WTC11 (cell line): Measurements from ENCODE around the gene NUP62. TPM values are rescaled to one million over a fixed set of nuclear protein-coding genes. Genes with fewer than 3 reads are reported as not detected.

Experiments
- ATAC-seq: fragments of 200-7000 bp; cut with Tn5 transposase; 2 replicates; pipeline ENCODE4 v1.10.0; 2021; ENCODE audit warnings: mild to moderate bottlenecking, moderate library complexity
- CTCF ChIA-PET: fragments of 300-600 bp; sonication (Branson Sonifier 250); formaldehyde crosslinking; loops from one replicate; lab custom pipeline; 2021; ENCODE audit warnings: antibody characterized with exemption; lab: Charles Lee
- POLR2A ChIA-PET: fragments of 350-600 bp; sonication (Branson Sonifier 250); formaldehyde crosslinking; loops from one replicate; lab custom pipeline; 2021; ENCODE audit warnings: antibody characterized with exemption; lab: Charles Lee
- DNase-seq: peaks from one replicate; pipeline ENCODE4 v3.0.0; 2021; ENCODE audit warnings: low spot score
- H3K27ac Mint-ChIP-seq: 2 replicates; pipeline ENCODE4 v1.8.0; 2021; ENCODE audit warnings: mixed read lengths
- H3K27me3 Mint-ChIP-seq: 2 replicates; pipeline ENCODE4 v1.8.0; 2021; ENCODE audit warnings: low read depth, mild to moderate bottlenecking, moderate library complexity, mixed read lengths
- H3K36me3 Mint-ChIP-seq: 2 replicates; pipeline ENCODE4 v1.8.0; 2021; ENCODE audit warnings: mixed read lengths
- H3K4me1 Mint-ChIP-seq: 2 replicates; pipeline ENCODE4 v1.8.0; 2022; ENCODE audit warnings: mixed read lengths
- H3K4me3 Mint-ChIP-seq: 2 replicates; pipeline ENCODE4 v1.8.0; 2021; ENCODE audit warnings: mild to moderate bottlenecking, moderate library complexity, mixed read lengths
- H3K9me3 Mint-ChIP-seq: 2 replicates; pipeline ENCODE4 v1.8.0; 2021; ENCODE audit warnings: mixed read lengths
- CBFB ChIP-seq: sonication (generic); formaldehyde crosslinking; IDR thresholded peaks from 2 replicates; pipeline ENCODE4 v1.8.1; 2022; ENCODE audit warnings: mild to moderate bottlenecking, low read depth, missing genetic modification reagents
- CREB1 ChIP-seq: sonication (generic); formaldehyde crosslinking; IDR thresholded peaks from 2 replicates; pipeline ENCODE4 v1.8.0; 2023; ENCODE audit warnings: mild to moderate bottlenecking, missing genetic modification reagents
- CREM ChIP-seq: sonication (generic); formaldehyde crosslinking; IDR thresholded peaks from 2 replicates; pipeline ENCODE4 v1.8.1; 2022; ENCODE audit warnings: mild to moderate bottlenecking, missing genetic modification reagents, moderate library complexity
- CTCF ChIP-seq: fragments of 200-600 bp; IDR thresholded peaks from 2 replicates; pipeline ENCODE4 v1.8.0; 2022; ENCODE audit warnings: antibody characterized with exemption
- EMX1 ChIP-seq: fragments of 250-450 bp; sonication (Bioruptor Pico); IDR thresholded peaks from 2 replicates; pipeline ENCODE4 v1.8.0; 2021; ENCODE audit warnings: mild to moderate bottlenecking
- FOXJ3 ChIP-seq: sonication (generic); formaldehyde crosslinking; IDR thresholded peaks from 2 replicates; pipeline ENCODE4 v1.9.0; 2021; ENCODE audit warnings: missing genetic modification reagents, mild to moderate bottlenecking, borderline replicate concordance
- FOXK1 ChIP-seq: sonication (generic); formaldehyde crosslinking; IDR thresholded peaks from 2 replicates; pipeline ENCODE4 v1.8.0; 2022; ENCODE audit warnings: mild to moderate bottlenecking, moderate library complexity, missing genetic modification reagents
- FOXP1 ChIP-seq: sonication (generic); formaldehyde crosslinking; IDR thresholded peaks from 2 replicates; pipeline ENCODE4 v1.8.0; 2022; ENCODE audit warnings: missing genetic modification reagents, mild to moderate bottlenecking, moderate library complexity, borderline replicate concordance
- IRF2 ChIP-seq: sonication (generic); formaldehyde crosslinking; IDR thresholded peaks from 2 replicates; pipeline ENCODE4 v1.8.0; 2022; ENCODE audit warnings: low read depth, missing genetic modification reagents, borderline replicate concordance
- JUN ChIP-seq: sonication (generic); formaldehyde crosslinking; IDR thresholded peaks from 2 replicates; pipeline ENCODE4 v1.8.0; 2023; ENCODE audit warnings: mild to moderate bottlenecking, missing genetic modification reagents
- NFATC4 ChIP-seq: fragments of 250-450 bp; sonication (Bioruptor Pico); IDR thresholded peaks from 2 replicates; pipeline ENCODE4 v1.9.0; 2021; ENCODE audit warnings: mild to moderate bottlenecking
- NR2C2 ChIP-seq: sonication (generic); formaldehyde crosslinking; IDR thresholded peaks from 2 replicates; pipeline ENCODE4 v1.8.0; 2022; ENCODE audit warnings: mild to moderate bottlenecking, missing genetic modification reagents
- SP1 ChIP-seq: sonication (generic); formaldehyde crosslinking; conservative IDR thresholded peaks from 2 replicates; pipeline ENCODE4 v1.8.1; 2022; ENCODE audit warnings: missing genetic modification reagents
- USF1 ChIP-seq: sonication (generic); formaldehyde crosslinking; IDR thresholded peaks from 2 replicates; pipeline ENCODE4 v1.8.0; 2022; ENCODE audit warnings: mild to moderate bottlenecking, missing genetic modification reagents
- ZNF219 ChIP-seq: sonication (generic); formaldehyde crosslinking; IDR thresholded peaks from 2 replicates; pipeline ENCODE4 v1.8.0; 2023; ENCODE audit warnings: missing genetic modification reagents, mild to moderate bottlenecking, borderline replicate concordance
- ZNF425 ChIP-seq: fragments of 250-450 bp; sonication (Bioruptor Pico); conservative IDR thresholded peaks from 2 replicates; pipeline ENCODE4 v1.9.0; 2021; ENCODE audit warnings: mild to moderate bottlenecking
- ZNF532 ChIP-seq: fragments of 250-450 bp; sonication (Bioruptor Pico); IDR thresholded peaks from 2 replicates; pipeline ENCODE4 v1.9.0; 2021; ENCODE audit warnings: mild to moderate bottlenecking, borderline replicate concordance
- total RNA-seq: library from RNA; stranded (reverse); gene quantifications from 3 replicates; pipeline ENCODE4 v1.2.3, GENCODE V29; 2021
- TF ChIP-seq, protein P1 (sequence below): sonication (generic); formaldehyde crosslinking; IDR thresholded peaks from 2 replicates; pipeline ENCODE4 v1.8.0; 2022; ENCODE audit warnings: mild to moderate bottlenecking, missing genetic modification reagents
- TF ChIP-seq, protein P2 (sequence below): sonication (generic); formaldehyde crosslinking; conservative IDR thresholded peaks from 2 replicates; pipeline ENCODE4 v1.8.1; 2022; ENCODE audit warnings: mild to moderate bottlenecking, missing genetic modification reagents

The NUP62 gene
- total RNA-seq, 1 experiment from 2014 or later = 87.1 TPM

- ATAC-seq (no peak), DNase-seq (no peak)
- ChIA-PET POLR2A (interaction anchor here (1.1 kb wide), 2 partner anchors 8 to 21 kb away, joined by 3 read pairs; partner anchors contain the start of genes ATF5 and NUP62), CTCF (no interaction called here)
- H3K9me3 Mint-ChIP-seq = no peaks in the 10 kb centered on the region
- no peaks in the 10 kb centered on the region for H3K27me3 Mint-ChIP-seq
- peaks cover 60% of the 10 kb centered on the region for H3K36me3 Mint-ChIP-seq
- no peak overlapping the region for H3K4me3 Mint-ChIP-seq
- peaks cover 20% of the 10 kb centered on the region for H3K4me1 Mint-ChIP-seq
- TF ChIP-seq IRF2 (CRISPR knock-in tag) (no peak), JUN (CRISPR knock-in tag) (no peak), NFATC4 (CRISPR knock-in tag) (no peak), CBFB (CRISPR knock-in tag) (no peak), ZNF425 (CRISPR knock-in tag) (no peak), CTCF (no peak), FOXJ3 (no peak), USF1 (no peak), FOXK1 (CRISPR knock-in tag) (no peak)
- TF ChIP-seq, protein P1, sequence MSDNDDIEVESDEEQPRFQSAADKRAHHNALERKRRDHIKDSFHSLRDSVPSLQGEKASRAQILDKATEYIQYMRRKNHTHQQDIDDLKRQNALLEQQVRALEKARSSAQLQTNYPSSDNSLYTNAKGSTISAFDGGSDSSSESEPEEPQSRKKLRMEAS (CRISPR knock-in tag) = no peak
- TF ChIP-seq, protein P2, sequence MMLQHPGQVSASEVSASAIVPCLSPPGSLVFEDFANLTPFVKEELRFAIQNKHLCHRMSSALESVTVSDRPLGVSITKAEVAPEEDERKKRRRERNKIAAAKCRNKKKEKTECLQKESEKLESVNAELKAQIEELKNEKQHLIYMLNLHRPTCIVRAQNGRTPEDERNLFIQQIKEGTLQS (CRISPR knock-in tag) = no peak
- H3K27ac Mint-ChIP-seq = peak overlapping the region; percentile 57; the same call in 1 of the 2 replicates
These were observed 20.6 kb downstream of the NUP62 start for GRCh38 chr19:49908480-49909420.

GRCh38 chr19:49907745-49908446 is 21.4 kb downstream of the NUP62 start:
- TF ChIP-seq CREB1 (CRISPR knock-in tag) = no peak
- no peak for TF ChIP-seq NR2C2
- no peak for TF ChIP-seq ZNF532
- no peak for TF ChIP-seq ZNF219 (CRISPR knock-in tag)
- TF ChIP-seq EMX1 = no peak
- TF ChIP-seq FOXP1 (CRISPR knock-in tag) = no peak
- no peak for TF ChIP-seq CREM (CRISPR knock-in tag)
- no peak for TF ChIP-seq SP1 (CRISPR knock-in tag)
- TF ChIP-seq, protein P2 (CRISPR knock-in tag) = no peak
- ChIA-PET POLR2A (interaction anchor here (0.8 to 1.1 kb wide), 3 partner anchors 9 to 47 kb away, joined by 3 to 4 read pairs (median 3); partner anchors contain the start of genes ATF5 and NUP62), CTCF (interaction anchor here (0.9 kb wide), 1 partner anchor 45 kb away, joined by 3 read pairs; no protein-coding TSS in a partner anchor)
- Mint-ChIP-seq H3K4me3 (no peak overlapping the region), H3K36me3 (peaks cover 51% of the 10 kb centered on the region), H3K4me1 (peaks cover 20% of the 10 kb centered on the region), H3K27me3 (no peaks in the 10 kb centered on the region), H3K27ac (peak overlapping the region; percentile 23; the same call in 1 of the 2 replicates), H3K9me3 (no peaks in the 10 kb centered on the region)
- ATAC-seq = no peak
- DNase-seq = no peak
